PC-9 (cell line): ENCODE measurements around the gene NEIL3. TPM values are rescaled to one million over a fixed set of nuclear protein-coding genes. Genes with fewer than 3 reads are reported as not detected.

Experiments
- BruUV-seq: library from RNA; stranded (reverse); fragments of 400-500 nt; replicated peaks from 2 replicates; lab custom pipeline; 2021; lab: Mats Ljungman, UMichigan
- CTCF ChIA-PET: fragments of 300-600 bp; sonication (Branson Sonifier 250); formaldehyde crosslinking; loops from one replicate; lab custom pipeline; 2022; ENCODE audit warnings: antibody characterized with exemption; lab: Charles Lee
- POLR2A ChIA-PET: fragments of 300-600 bp; sonication (Branson Sonifier 250); formaldehyde crosslinking; loops from one replicate; lab custom pipeline; 2022; ENCODE audit warnings: antibody characterized with exemption; ENCODE audit not compliant: unreplicated experiment; lab: Charles Lee
- DNase-seq, 2 experiments: peaks; one replicate each; pipeline versions ENCODE4 v3.0.0 to v3.0.0-alpha.2; 2015 to 2022; ENCODE audit warnings: mixed read lengths in 1 of 2
- H2AFZ ChIP-seq: fragments of 200-600 bp; sonication (generic); 2 replicates; pipeline ENCODE4 v1.8.1; 2017; ENCODE audit warnings: antibody characterized with exemption
- H3F3A ChIP-seq: fragments of 200-600 bp; sonication (generic); 2 replicates; pipeline ENCODE4 v1.8.1; 2017; ENCODE audit warnings: antibody characterized with exemption, mild to moderate bottlenecking, low read depth; ENCODE audit not compliant: insufficient read depth
- H3K27ac ChIP-seq: fragments of 200-600 bp; sonication (generic); 2 replicates; pipeline ENCODE4 v1.6.1; 2016; ENCODE audit warnings: mixed run types
- H3K27me3 ChIP-seq: fragments of 200-600 bp; sonication (generic); 2 replicates; pipeline ENCODE4 v1.6.1; 2016; ENCODE audit warnings: low read depth, mixed run types; ENCODE audit not compliant: insufficient read depth
- H3K36me3 ChIP-seq: fragments of 200-600 bp; sonication (generic); 2 replicates; pipeline ENCODE4 v1.6.1; 2016; ENCODE audit warnings: low read depth, mixed run types
- H3K4me1 ChIP-seq: fragments of 200-600 bp; sonication (generic); replicated peaks from 2 replicates; pipeline ENCODE4 v1.6.1; 2016; ENCODE audit warnings: mixed run types; ENCODE audit not compliant: insufficient read depth
- H3K4me2 ChIP-seq: fragments of 200-600 bp; sonication (generic); 2 replicates; pipeline ENCODE4 v1.6.1; 2017; ENCODE audit warnings: mixed run types
- H3K4me3 ChIP-seq: fragments of 200-600 bp; sonication (generic); 2 replicates; pipeline ENCODE4 v1.6.1; 2016; ENCODE audit warnings: mixed run types
- H3K79me2 ChIP-seq: fragments of 200-600 bp; sonication (generic); 2 replicates; pipeline ENCODE4 v1.6.1; 2017; ENCODE audit warnings: low read depth, mixed run types
- H3K9me2 ChIP-seq: fragments of 200-600 bp; sonication (generic); 2 replicates; pipeline ENCODE4 v1.8.1; 2017; ENCODE audit warnings: mild to moderate bottlenecking; ENCODE audit not compliant: insufficient read depth
- H3K9me3 ChIP-seq: fragments of 200-600 bp; sonication (generic); 2 replicates; pipeline ENCODE4 v1.8.1; 2016; ENCODE audit warnings: low read depth; ENCODE audit not compliant: insufficient read depth
- H4K20me1 ChIP-seq: fragments of 200-600 bp; sonication (generic); 2 replicates; pipeline ENCODE4 v1.8.1; 2017; ENCODE audit not compliant: insufficient read depth
- CTCF ChIP-seq: fragments of 200-600 bp; sonication (generic); conservative IDR thresholded peaks from 2 replicates; pipeline ENCODE4 v1.6.1; 2017; ENCODE audit warnings: mixed run types, antibody characterized with exemption, mild to moderate bottlenecking, moderate library complexity
- EZH2 ChIP-seq: fragments of 200-600 bp; sonication (generic); IDR thresholded peaks from 2 replicates; pipeline ENCODE4 v1.8.0; 2017; ENCODE audit warnings: antibody characterized with exemption, low read depth
- intact Hi-C: fragments of 100-400 bp; cut with micrococcal nuclease; formaldehyde crosslinking; loops from one replicate; pipeline ENCODE4 v1.10.0; 2022; ENCODE audit not compliant: unreplicated experiment
- total RNA-seq: library from RNA; stranded (reverse); gene quantifications from 2 replicates; pipeline ENCODE4 v1.2.3, GENCODE V29; 2021

Gene NEIL3
- total RNA-seq, 1 experiment from 2014 or later, result 16.2 TPM

GRCh38 chr4:177356921-177357320 is 47.2 kb downstream of the NEIL3 start:
- no peak overlapping the region for H3K27ac ChIP-seq
- ChIA-PET POLR2A (no interaction called here), CTCF (no interaction called here)
- TF ChIP-seq EZH2, result no peak
- H3K36me3 ChIP-seq, result no peaks in the 10 kb centered on the region
- H3F3A ChIP-seq, result no peaks in the 10 kb centered on the region
- H3K79me2 ChIP-seq, result no peaks in the 10 kb centered on the region
- DNase-seq, result no peak
- no peaks in the 10 kb centered on the region for H3K9me2 ChIP-seq
- no peaks in the 10 kb centered on the region for H3K9me3 ChIP-seq
- intact Hi-C loops, result no loop called here
- no peaks in the 10 kb centered on the region for H3K4me1 ChIP-seq
- no peak overlapping the region for H2AFZ ChIP-seq
- no peaks in the 10 kb centered on the region for H4K20me1 ChIP-seq
- BruUV-seq, result no TSS peak
- no peaks in the 10 kb centered on the region for H3K27me3 ChIP-seq
- H3K4me3 ChIP-seq, result no peak overlapping the region
- H3K4me2 ChIP-seq, result no peak overlapping the region

GRCh38 chr4:177367336-177367735 is 57.7 kb downstream of the NEIL3 start:
- no peak overlapping the region for H3K27ac ChIP-seq
- H2AFZ ChIP-seq, result no peak overlapping the region
- no peaks in the 10 kb centered on the region for H3K9me2 ChIP-seq
- H3K27me3 ChIP-seq, result no peaks in the 10 kb centered on the region
- no peak overlapping the region for H3K4me3 ChIP-seq
- H3K4me1 ChIP-seq, result no peaks in the 10 kb centered on the region
- DNase-seq, result no peak
- H3K4me2 ChIP-seq, result no peak overlapping the region
- H3K9me3 ChIP-seq, result no peaks in the 10 kb centered on the region
- H3K79me2 ChIP-seq, result no peaks in the 10 kb centered on the region
- H3K36me3 ChIP-seq, result no peaks in the 10 kb centered on the region
- TF ChIP-seq CTCF (no peak; the same call in 1 of the 2 replicates), EZH2 (no peak)
- H3F3A ChIP-seq, result no peaks in the 10 kb centered on the region
- intact Hi-C loops, result no loop called here
- no TSS peak for BruUV-seq
- no peaks in the 10 kb centered on the region for H4K20me1 ChIP-seq
- ChIA-PET CTCF (no interaction called here), POLR2A (no interaction called here)

- no peaks in the 10 kb centered on the region for H3K27me3 ChIP-seq
- H4K20me1 ChIP-seq, result no peaks in the 10 kb centered on the region
- intact Hi-C loops, result no loop called here
- TF ChIP-seq CTCF (no peak), EZH2 (no peak)
- H3K27ac ChIP-seq, result no peak overlapping the region
- DNase-seq, result no peak
- no peak overlapping the region for H2AFZ ChIP-seq
- no peak overlapping the region for H3K4me2 ChIP-seq
- H3K79me2 ChIP-seq, result no peaks in the 10 kb centered on the region
- no peaks in the 10 kb centered on the region for H3K9me3 ChIP-seq
- no peaks in the 10 kb centered on the region for H3K9me2 ChIP-seq
- CTCF ChIA-PET, result no interaction called here
- POLR2A ChIA-PET, result no interaction called here
- H3F3A ChIP-seq, result no peaks in the 10 kb centered on the region
- H3K4me3 ChIP-seq, result no peak overlapping the region
- H3K4me1 ChIP-seq, result no peaks in the 10 kb centered on the region
- H3K36me3 ChIP-seq, result no peaks in the 10 kb centered on the region
- BruUV-seq, result no TSS peak
Measured at GRCh38 chr4:177369372-177369771, 59.7 kb downstream of the NEIL3 start.

GRCh38 chr4:177371461-177371860 is 61.8 kb downstream of the NEIL3 start:
- ChIA-PET POLR2A (no interaction called here), CTCF (no interaction called here)
- DNase-seq, result no peak
- no peak overlapping the region for H2AFZ ChIP-seq
- no peaks in the 10 kb centered on the region for H3K4me1 ChIP-seq
- no peaks in the 10 kb centered on the region for H3K9me3 ChIP-seq
- no peaks in the 10 kb centered on the region for H3K9me2 ChIP-seq
- H3K4me3 ChIP-seq, result no peak overlapping the region
- H3F3A ChIP-seq, result no peaks in the 10 kb centered on the region
- H3K27me3 ChIP-seq, result no peaks in the 10 kb centered on the region
- no peak overlapping the region for H3K4me2 ChIP-seq
- BruUV-seq, result no TSS peak
- no peak for TF ChIP-seq CTCF
- TF ChIP-seq EZH2, result no peak
- intact Hi-C loops, result no loop called here
- no peaks in the 10 kb centered on the region for H3K79me2 ChIP-seq
- H4K20me1 ChIP-seq, result no peaks in the 10 kb centered on the region
- no peak overlapping the region for H3K27ac ChIP-seq
- no peaks in the 10 kb centered on the region for H3K36me3 ChIP-seq
